Measurements from ENCODE around the gene C12orf75.
"Not testable (repeated sequence)": the region's sequence is repeated elsewhere in the genome, so short reads cannot be mapped to it uniquely, and the experiment has no call there.

The C12orf75 gene

DNA sequence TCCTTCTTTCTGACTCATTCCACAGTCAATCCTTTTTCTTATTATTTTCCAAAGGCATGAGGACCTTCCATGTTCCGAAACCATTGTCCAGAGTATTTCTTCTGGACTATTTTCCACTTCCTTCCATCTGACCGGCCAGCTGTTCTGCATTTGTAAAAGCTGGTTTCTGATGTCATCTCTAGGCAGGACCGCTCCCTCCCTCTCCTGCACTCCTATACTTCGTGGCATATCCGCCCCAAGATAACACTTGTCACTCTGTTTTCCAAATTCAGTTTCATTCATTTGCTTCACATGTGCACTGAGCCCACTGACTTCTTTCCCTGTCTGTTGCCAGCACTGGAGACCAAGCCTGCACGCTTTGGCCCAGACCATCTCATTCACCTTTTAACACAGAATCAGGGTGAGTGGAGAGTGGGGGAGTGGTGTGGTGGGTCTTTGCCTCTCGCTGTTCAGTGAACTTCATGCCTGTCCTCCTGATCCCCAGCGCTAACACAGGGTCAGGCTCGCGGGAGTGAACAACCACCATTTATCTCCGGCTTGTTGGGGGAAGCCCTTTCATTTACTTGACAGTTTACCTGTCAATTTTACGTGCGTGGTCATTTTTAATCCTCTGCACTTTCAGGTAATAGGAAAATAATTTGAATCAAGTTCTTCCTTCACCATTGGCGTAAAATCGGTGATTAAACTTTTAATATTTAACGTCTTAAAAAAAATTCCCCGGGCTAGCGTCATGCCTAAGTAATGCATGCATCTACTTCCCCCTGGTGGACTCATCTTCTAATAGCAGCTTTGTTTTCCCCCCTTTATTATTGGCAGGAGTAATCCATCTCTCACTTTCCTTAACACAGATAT is 52.5 kb downstream of the C12orf75 start:
- DNase-seq = peak; percentile 55

DNA sequence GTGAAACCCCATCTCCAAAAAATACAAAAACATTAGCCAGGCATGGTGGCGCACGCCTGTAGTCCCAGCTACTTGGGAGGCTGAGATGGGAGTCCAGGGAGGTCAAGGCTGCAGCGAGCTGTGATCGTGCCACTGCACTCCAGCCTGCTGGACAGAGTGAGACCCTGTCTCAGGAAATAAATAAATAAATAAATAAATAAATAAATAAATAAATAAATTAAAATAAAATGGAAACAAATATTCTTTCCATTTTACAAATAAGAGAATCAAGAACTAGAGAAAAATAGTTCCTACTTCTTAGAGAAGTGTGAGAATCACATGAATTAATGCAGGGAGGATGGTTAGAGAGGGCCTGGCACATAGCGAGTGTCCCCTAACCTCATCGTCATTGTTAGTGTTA is 53.7 kb downstream of the C12orf75 start:
- no peak for DNase-seq

DNA sequence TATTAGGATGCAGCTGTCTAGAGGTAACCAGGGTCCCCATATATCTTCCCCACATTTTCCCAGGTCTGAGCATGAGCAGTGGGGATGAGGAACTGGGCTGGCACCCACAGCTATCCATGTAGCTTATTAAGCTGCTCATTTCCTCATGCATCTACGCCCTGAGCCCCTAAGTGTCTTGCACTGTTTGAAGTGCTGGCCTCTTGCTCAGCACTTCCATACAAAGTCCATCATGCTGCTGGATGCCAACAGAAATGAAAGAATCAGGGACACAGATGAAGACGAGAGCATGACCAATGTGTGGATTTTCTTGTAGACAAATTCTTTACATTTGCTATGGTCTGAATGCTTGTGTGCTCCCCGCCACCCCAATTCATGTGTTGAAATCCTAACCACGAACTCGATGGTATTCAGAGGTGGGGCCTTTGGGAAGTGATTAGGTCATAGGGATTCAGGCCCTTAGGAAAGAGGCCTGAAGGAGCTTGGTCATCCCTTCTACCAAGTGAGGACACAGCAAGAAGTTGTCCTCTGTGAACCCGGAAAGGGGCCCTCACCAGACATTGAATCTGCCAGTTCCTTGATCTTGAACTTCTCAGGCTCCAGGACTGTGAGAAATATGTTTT is 54.5 kb downstream of the C12orf75 start:
- DNase-seq = no peak

DNA sequence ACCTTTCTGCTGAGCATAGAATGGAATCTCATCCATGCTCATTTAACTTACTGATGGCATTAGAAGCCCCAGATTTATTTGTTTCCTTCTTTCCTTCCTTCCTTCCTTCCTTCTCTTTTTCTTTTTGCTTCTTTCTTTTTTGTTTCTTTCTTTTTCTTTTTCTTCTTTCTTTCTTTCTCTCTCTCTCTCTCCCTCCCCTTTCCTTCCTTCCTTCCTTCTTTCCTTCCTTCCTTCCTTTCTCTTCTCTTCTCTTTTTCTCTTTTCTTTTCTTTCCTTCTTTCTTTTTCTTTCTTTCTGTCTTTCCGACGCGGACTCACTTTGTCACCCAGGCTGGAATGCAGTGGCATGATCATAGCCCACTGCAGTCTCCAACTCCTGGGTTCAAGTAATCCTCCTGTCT is 55.9 kb downstream of the C12orf75 start:
- no peak for DNase-seq

DNA sequence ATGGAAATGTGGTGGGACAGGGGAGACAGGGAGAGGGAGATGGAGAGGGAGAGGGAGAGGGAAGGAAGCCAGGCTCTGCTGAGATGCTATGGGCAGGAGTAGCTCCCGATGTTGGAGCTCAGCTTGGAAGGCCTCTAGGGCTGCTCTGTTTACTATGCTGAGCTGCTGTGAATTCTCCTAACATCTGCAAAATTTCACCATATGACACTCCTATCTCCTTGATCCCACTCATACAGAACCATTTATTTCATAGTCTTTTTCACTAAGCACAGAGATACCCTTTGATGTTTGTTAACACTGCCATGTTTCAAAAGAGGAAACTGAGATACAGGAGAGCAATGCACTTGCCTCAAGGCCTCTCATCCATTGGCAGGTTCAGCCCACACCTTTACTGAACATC is 60.7 kb downstream of the C12orf75 start:
- no peak for DNase-seq

DNA sequence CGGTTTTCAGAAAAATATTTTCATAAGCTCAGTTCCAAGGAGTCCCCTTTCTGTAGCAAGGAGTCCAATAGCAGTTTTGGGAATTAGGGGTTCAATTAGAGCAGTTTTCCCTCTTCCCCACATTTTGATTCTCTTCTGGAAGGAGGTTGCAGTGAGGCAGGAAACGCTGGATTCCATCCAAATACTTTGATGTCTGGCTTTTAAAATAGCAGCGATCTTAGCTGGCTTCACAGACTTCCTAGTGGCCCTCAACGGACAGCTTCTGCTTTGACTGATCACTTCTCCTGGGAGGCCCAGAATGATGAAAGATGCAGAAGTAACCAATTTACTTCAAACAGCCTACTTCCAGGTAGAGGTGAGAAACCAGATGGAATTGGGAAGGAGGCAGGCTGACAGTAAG is 63.1 kb downstream of the C12orf75 start:
- DNase-seq = no peak

DNA sequence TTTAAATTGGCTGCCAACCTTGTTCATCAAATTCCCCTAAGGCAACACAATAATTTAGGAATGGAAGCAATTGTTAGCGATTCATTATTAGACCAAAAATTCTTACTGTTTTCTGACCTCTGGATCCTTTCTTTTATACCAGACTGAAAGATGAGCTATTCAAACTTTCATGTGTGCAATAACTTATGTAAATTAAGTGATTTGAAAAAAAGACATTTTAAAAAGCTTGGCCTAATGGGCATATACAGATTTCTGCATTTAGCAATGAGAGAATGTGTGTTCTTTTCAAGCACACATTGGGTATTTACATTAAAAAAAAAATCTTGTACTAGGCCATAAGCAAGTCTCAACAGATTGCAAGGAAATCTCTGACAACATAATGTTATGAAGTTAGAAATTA is 65.5 kb downstream of the C12orf75 start:
- no peak for DNase-seq

DNA sequence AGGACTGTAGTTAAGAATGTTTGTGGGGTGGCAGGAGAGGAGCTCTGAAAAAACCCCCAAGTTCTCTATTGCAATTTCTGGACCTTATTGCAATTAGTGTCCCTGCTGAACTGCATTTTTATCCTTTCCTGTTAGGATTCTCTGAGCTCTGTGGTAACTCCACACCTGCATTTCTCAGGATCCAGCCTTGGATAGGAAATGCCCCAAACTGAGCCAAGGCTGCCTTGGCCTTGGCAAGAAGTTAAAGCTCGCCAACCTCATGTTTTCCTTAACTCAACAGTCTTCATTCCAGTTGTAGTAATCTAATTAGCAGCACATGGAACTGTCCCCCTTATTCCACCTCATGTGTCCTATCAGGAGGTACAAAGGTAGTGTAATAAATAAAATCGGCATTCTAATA is 66.5 kb downstream of the C12orf75 start:
- DNase-seq = peak; percentile 45

DNA sequence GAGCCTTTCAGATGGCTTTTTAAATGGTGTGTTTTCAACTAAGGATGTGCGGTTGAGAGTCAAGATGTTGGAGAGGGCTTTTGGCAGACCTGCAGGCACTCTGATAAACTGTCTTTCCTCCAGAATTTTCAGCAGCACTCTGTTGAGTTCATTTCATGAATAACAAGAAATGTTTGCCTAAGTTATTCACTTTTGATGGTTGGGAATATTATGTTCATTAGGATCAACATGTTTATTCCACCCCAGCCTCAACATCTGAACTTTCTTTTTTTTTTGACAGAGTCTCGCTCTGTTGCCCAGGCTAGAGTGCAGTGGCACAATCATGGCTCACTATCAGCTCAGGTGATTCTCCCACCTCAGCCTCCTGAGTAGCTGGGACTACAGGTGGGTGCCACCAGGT is 68.4 kb downstream of the C12orf75 start:
- DNase-seq = peak; percentile 11

DNA sequence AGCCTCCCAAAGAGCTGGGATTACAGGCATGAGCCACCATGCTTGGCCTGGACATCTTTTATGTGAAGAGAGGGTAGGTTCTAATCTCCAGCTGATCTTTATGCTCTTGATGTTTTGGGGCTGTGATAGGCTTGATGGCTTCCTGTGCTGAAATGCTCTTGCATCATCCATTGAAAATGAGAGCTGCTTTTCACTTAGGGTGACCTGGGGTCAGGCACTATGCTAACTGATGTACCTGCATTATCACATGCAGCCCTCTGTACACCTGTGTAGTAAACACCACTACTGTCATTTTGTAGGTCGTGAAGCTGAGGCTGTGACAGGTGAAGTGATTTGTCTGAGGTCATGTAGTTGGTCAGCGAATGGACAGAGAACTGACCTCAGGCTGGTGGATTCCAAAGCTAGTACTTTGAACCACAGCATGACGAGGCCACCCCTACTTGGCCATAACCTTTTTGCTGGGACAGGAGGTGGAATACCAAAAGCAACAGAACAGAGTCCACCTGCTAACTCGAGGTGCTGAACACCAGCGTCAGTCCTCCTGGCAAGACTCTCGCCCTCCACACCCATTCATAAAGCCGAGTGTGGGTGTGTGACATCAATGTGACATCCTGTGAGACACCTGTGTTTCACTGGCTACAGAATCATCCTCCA is 69.1 kb downstream of the C12orf75 start:
- peak; percentile 20 for DNase-seq

DNA sequence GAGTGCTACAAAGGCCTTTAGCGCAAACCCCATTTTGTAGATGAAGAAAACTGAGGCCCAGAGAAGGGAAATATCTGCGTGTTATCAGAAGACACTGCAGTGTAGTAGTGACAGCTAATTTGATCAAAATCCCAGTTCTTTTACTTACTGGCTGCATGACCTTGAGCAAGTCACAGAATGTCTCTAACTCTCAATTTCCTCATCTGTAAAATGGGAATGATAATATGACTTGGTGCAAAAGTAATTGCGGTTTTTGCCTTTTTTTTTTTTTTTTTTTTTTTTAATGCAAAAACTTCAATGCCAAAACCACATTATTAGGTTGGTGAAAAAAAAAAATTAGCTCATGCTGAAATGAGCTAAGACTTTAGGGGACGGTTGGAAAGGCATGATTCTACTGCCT is 69.7 kb downstream of the C12orf75 start:
- DNase-seq = no peak

DNA sequence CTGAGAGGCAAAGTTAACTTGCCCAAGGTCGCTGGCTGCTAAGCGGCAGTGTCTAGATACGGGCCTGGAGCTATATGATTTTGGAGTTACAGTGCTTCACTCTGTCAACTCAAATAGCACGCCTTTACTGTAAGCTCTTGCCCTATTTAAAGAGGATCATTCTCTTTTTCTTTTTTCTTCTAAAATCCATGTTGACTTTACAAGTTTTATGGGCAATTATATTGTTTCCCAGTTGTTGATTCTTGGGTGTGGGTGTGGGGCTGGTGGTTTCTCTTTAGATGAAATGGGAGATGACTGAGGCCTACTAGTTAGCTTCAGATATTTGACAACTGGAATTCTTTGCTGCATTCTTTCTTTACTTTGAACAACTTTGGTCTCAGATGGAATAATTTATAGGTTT is 70.7 kb downstream of the C12orf75 start:
- DNase-seq = peak; percentile 16

DNA sequence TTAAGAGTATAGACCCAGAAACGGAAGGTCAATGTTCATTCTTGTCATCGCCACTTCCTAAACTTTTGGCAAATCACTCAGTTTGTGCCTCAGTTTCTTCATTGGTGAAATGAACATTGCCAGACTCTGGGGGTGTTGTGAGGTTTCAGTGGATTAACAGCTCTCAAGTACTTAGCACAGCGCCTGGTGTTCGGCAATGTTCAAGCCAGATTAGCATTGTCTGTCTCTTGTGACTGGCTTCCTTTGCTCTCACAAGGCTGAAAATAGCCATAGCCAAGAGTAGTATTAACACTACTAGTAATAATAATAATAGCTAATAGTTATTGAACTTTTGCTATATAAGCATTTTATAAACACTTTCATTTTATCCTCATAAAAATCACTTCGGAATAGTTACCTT is 71.9 kb downstream of the C12orf75 start:
- DNase-seq = no peak

DNA sequence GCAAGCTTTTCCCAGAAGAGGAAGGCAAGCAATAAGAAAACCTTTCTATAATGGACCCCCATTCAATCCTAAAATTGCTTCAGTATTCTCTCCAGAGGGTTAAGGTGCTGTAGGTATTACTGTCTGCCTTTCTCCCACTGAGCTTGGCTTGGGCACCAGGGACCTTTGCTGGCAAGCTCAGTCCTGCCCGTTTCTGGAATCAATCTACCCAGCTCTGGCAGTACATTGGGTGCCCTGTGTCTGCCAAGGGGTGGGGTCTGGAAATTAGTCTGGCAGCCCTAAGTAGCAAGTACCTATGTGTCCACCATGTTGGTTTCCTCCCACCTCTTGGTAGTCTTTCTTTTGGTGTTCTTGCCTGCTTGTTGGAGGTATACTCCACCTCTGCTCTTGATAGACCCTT is 72.6 kb downstream of the C12orf75 start:
- no peak for DNase-seq

DNA sequence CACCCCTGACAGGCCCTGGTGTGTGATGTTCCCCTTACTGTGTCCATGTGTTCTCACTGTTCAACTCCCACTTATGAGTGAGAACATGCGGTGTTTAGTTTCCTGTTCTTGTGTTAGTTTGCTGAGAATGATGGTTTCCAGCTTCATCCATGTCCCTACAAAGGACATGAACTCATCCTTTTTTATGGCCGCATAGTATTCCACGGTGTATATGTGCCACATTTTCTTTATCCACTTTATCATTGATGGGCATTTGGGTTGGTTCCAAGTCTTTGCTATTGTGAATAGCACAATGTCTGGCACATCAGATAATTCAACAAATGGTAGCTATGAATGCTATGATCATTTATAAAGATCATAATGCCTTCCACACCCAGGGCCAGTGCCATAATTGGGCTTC is 73.6 kb downstream of the C12orf75 start:
- DNase-seq = not testable (repeated sequence)

DNA sequence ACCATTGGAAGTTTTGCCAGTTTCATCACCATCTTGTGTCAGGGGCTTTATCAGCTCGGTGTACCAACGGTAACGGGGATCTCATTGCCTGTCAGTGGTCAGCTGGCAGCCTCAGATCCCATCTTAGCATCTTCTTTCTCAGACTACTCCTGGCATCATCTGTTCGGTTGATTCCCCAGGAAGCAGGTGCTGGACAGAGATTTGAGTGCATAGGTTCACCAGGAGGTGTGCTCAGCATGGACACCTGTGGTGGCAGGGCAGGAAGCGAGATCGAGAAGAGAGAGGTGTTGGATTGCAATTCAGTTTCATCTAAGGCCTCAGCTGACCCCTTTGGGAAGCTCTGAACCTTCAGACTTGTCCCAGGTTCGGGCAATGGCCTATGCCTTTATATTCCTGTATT is 76.0 kb downstream of the C12orf75 start:
- DNase-seq = no peak

DNA sequence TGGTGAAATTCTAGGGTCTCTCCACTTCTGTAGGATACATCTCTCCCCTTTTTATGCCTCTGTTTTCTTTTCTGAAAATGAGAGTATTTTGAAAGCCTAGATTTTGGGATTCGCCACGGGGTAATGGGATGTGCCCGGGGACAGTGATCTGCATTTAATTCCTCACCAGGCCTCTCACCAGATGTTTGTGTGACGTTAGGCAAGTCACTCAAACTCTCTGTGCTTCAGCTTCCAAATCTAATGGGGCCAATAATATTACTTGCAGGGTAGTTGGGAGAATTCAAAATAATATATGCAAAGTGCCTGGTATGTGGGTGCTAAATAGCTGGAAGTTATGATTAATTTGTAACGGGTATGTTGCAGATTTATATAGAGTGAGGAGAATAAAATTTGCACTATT is 78.8 kb downstream of the C12orf75 start:
- DNase-seq = no peak

DNA sequence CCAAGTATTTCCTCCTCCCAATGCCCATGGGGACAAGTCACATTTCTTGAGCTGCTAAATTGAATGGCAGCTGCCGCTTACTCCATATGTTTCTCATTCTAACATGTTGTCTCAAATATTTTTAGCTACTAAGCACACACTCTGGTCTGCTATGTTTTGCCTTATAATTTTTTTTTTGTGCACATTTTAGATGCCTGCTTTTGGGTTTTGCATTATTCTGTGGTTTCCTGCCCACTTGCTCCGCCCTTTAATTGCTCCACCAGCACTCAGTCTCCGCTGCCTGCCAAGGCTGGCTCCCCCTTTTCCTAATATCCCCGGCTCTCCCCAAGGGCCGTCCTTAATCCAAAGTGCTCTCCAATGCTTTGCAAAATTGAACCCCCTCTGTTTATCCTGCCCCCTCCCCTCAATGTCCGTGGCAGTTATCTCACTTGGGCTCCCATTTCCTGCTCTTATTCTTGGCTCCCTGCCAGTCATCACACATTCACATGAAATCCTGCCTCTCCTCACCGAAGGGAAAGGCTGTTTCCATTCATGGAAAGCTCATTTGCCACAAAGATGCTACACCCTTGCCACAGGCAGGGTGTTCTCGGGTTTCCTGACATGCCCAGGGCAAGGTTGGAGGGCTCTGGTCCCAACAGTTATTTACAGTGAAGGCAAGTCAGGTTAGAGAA is 79.4 kb downstream of the C12orf75 start:
- peak; percentile 82 for DNase-seq

DNA sequence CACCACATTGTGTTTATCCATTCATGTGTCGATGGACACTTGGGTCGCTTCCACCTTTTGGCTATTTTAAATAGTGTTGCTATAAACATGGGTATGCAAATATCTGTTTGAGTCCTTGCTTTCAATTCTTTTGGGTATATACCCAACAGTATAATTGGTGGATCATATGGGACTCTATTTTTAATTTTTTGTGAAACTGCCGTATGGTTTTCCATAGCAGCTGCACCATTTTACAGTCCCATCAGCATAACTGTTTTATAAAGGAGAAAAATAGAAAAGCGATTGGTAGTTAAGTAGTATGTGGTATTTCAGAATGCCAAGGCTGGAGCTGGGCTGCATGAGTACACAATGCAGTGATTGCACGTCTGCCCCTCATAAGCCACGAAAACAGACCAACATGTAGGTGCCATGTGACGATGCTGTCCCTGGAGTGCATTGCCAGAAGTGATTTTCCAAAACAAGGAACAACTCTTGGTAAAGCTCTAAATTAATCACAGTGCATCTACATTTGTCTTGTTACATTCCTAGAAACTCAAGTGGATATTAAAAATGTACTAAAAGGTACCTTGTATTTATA is 83.5 kb downstream of the C12orf75 start:
- no peak for DNase-seq

DNA sequence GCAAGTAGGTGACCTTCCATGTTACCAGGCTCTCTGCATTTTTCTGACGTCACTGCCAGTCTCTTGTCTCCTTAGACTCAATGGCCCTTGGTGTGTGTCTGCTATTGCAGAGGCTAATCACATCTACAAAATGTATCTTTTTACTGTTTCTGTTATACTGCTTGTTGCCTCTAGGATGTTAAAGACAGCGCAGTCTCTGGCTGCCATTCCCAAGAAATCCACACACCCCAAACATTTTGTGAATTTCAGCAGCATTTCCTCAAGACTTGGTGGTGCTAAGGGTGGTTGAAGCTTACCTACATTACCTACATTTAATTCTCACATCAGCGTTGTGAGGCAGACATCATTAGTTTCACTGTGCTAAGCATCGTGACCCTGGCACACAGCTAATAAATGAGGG is 87.2 kb downstream of the C12orf75 start:
- no peak for DNase-seq

DNA sequence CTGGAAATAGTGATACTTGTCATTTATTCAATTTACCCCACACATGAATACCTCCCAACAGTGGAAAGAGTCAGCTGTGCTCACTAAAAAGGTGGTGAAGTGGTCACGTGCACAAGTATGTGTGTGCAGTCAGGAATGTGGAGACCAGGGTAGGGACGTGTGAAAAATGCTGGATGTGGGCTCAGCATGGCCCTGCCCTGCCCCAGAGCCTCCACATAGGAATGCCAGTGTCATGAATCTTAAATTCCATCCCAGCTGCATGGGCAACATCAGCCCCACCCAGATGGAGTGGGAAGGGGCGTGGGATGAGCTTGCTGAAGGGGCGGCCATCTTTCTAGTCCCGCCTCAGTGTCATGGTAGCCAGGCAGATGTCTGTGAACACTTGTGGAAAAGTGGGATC is 87.7 kb downstream of the C12orf75 start:
- DNase-seq = no peak

DNA sequence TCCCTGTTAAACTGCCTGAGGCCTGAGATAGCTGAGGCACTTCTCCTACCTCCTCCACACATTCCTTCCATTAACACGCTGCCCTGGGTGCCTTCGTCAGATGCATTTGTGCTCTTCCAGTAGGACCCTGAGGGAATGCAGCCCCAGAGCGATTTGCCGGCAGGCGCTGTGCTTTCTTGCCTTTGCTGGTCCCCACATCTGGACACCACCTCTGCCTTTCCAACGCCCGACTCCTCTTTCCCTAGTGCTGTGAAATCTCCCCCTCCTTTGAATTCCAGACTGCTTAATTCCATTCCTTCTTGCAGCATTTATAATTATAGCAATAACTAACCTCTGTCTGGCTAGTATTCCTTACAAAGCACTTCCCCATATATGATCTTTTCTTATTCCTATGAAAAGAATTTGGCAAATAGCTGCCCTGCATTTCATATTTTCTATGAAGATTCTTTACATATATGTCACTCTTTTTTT is 88.4 kb downstream of the C12orf75 start:
- DNase-seq = no peak

DNA sequence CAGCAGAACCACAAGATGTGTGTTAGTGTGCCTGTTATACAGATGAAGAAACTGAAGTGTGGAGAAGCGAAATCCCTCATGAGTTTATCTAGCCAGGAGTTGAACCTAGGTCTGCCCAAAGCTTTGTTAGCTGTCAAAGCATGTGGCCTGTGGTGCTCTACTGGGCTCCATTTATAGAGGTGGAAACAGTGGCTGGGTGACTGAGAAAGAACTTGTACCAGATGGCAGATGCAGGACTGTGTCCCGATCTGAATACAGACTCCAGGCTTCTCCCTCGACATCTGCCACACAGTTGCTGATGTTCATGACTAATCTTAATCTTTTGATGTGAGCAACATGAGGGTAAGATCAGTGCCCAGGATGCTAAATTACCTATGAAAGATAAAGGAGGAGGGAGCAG is 89.1 kb downstream of the C12orf75 start:
- DNase-seq = no peak
